Stimulated activated CD4-positive, alpha-beta T cell treated with anti-CD3 and anti-CD28 coated beads, Interleukin-4, amount 100 ng/mL, for 24 hours (primary cell): ENCODE results near the gene CHST8.
A peak's percentile ranks its signal among the peaks of the same experiment; 100 is the strongest.

Experiments used
- DNase-seq: peaks from one replicate; pipeline ENCODE4 v3.0.0-alpha.2; 2020

CHST8 gene

DNA sequence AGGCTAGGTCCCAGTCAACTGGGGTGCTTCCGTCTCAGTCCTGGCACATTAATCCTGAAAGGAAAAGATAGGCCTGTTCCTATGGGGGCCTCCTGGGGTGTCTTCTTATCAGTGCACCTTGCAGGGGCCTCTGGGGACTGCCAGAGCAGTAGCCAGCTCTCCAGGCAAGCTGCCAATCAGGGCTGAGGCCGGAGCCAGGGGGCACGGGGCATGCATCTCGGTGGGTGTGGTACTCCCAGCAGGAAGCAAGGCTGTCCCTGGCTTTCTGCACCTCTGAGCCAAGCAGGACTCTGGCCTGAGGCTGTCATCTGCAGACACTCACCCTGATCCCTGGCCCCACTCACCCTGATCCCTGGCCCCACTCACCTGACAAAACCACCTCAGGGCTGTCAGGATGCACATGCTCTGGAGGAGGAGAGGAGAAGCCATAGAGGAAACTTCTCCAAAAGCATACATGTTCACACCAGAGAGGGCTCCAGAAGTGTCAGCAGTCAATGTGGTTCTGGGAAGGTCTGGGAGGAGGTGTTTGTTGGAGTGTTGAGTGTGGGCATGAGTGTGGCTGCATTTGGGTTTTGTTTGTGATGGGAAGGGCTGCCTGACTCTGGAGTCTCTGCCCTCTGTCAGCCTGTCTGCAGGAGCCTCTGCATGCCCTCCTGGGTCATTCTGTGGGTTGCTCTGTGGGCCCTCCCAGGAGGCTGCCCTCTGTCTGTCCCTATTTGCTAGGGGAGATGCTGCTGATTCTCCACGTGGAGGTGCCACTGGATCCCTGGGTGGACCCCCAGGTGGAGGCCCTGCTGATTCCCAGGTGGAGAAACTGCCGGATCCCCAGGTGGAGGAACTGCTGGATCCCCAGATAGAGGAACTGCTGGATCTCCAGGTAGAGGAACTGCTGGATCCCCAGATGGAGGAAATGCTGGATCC is 152.2 kb downstream of the CHST8 start:
- no peak for DNase-seq

DNA sequence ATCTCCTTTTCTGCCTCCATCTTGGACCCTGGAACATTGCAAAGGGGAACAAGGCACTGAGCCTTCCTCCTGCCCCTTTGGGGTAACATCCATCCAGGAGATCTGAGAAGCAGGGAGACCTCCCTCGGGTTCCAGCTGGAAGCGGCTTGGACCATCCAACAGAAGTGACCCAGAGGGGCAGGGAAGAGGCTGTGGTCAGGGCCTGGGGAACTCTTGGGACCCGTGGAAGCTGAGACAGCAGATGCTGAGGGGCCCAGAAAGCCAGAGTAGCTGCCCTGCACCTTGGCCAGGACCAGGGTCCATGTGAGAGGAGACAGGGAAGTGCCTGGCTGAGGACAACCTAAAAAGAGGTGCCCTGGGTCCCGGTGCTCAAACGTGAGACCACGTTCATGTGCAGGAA is 153.0 kb downstream of the CHST8 start:
- DNase-seq, result no peak

DNA sequence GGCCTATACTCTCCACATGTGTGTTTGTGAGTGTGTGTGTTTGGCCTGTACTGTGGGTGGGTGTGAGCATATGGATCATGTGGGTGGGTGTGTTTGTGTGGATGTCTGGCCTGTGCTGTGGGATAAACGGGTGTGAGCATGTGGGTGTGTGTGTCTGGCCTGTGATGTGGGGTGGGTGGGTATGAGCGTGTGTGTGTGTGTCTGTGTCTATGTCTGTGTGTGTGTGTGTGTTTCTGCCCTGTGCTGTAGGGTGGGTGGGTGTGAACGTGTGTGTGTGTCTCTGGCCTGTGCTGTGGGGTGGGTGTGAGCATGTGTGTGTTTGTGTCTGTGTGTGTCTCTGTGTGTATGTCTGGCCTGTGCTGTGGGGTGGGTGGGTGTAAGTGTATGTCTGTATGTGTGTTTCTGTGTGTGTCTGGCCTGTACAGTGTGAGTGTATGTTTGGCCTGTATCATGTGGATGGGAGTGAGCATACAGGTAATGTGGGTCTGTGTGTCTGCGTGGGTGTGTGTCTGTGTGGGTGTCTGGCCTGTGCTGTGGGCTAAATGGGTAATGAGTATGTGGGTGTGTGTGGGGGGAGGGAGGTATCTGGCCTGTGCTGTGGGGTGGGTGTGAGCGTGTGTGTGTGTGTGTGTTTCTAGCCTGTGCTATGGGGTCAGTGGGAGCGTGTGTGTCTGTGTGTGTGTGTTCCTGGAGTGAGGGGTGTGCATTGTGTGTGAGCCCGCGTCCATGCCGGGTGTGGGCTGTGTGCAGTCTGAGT is 154.2 kb downstream of the CHST8 start:
- DNase-seq, result no peak

DNA sequence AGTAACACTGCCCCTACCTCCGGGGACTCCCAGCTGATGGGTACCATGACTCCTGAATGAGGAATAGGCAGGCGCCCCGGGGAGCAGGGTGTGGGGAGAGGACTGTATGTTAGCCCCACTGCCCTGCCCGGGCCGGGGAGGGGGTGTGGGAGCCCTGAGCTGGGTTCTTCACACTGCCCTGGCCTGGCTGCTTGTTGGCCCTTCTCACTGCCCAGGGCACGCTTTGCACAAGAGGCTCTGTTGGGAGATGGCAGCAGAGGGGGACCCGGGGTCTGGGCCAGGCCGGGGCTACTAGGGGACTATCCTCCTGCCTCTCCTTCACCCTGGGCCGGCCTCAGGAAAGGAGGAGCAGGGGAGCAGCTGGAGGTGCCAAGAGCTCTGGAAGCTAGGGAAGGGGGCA is 155.6 kb downstream of the CHST8 start:
- DNase-seq, result no peak

DNA sequence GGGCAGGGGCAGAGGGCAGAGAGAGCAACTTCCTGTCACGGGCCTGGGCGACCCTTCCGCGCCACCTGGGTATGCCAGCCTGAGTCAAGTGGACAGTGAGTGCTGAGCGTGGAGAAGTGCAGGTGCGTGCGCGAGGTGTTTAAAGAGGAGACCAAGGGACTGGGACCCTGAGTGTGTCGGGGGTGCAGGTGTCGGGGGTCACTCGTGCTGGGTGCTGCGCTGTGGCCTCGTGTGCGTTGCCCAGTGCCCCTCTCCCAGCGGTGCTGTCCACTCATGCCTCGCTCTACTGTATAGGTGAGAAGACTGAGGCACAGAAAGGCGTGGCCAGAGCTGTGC is 156.0 kb downstream of the CHST8 start:
- DNase-seq, result no peak

DNA sequence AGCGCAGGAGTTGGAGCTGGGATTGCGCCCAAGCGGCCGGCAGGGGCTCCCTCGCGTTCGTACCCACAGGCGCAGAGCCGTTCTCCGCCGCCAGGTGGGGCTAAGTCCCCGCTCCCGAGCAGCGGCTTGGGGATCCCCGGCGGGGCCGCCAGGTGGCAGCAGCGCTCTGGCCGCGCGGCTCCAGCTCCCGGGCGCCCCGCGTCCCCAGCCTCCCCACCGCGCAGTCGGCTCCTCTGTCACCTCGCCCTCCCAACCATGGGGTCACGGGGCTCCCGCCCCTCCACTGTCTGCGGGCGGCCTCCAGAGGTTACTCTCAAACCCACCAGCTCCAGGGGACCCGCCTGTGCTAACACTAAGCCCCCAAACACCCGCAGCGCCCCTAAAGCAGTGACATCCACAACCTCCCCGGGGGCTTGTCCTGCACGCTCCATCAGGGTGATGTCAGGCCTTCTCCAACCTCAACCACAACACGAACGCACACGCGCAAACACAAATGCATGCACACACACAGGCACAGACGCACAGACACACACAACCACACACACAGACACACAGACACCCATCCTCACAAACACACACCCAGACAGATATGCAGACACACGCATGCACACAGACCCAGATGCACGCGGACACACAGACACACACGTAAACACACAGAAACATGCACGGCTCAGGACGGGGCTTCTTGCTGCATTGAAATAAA is 156.5 kb downstream of the CHST8 start:
- DNase-seq, result peak; percentile 88

DNA sequence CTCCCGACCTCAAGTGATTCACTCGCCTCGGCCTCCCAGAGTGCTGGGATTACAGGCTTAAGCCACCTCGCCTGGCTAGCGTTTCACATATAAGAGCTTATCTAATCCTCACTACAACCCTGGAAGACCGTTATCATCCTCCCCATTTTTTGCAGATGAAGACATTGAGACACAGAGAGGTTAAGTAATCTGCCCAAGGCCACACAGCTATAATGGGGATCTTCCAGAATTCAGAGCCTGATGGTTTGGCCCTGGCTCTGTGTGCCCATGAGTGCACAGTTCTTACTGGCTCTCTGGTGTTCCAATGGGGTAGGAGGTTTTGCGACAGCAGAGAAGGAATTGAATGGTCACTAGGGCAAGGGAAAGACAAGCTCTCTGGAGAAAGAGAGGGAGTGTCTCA is 158.1 kb downstream of the CHST8 start:
- DNase-seq, result no peak

DNA sequence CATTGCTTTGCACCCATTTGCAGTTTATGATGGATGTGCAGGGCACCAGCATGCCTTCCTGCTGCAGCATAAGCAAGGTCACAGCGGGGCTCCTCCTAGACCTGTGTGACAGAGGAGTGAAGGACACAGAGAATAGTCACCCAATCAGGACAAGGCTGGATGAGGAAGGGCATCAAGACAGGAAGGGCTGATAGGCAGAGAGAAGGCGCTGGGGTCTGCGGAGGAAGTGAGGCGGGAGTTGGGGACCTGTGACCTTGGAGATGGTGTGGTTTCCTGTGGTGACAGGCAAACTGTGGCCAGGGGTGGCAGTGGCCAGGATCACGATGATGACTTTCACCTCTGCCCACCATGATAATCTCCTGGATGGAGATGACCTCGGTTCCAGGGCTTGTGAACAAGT is 158.5 kb downstream of the CHST8 start:
- DNase-seq, result no peak

DNA sequence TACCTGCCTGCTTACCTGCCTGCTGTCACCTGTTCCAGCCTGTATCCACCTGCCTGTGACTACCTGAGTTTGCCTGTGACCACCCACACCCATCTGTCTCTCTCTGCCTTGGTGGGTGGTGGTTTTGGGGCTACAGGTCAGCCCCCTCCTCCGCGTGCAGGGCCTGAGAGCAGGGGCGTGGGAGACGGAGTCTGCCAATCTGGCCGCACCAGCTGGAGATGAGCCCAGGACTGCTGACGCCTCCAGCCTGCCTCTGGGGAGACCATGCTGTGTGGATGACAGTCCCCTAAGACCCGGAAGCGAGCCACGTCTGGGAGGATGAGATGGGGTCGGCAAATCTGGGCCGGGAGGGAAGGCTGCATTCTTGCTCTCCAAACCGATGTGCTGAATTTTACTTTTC is 159.0 kb downstream of the CHST8 start:
- DNase-seq, result no peak

DNA sequence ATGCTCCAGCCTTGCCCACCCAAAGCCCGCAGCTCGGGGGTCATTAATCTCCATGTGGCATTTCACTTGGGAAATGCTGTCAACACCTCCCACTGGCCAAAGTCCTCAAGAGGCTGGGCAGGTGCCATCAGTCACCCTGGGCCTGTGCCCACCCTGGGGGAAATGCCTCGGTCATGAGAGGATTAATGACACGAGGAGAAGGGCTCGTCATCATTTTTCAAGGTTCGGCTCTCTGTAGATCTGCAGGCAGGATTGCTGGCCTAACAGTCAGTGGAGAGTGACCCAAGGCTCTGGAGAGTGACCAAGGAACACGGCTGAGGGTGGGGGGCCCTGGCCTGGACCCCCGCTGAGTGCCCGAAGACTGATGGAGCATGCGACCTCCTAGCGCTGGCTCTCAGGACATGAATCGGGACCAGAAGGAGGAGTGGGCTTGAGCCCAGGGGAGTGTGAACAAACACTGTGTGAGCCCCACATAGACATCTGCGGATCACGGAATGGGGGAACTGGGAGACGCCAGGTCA is 159.7 kb downstream of the CHST8 start:
- no peak for DNase-seq

DNA sequence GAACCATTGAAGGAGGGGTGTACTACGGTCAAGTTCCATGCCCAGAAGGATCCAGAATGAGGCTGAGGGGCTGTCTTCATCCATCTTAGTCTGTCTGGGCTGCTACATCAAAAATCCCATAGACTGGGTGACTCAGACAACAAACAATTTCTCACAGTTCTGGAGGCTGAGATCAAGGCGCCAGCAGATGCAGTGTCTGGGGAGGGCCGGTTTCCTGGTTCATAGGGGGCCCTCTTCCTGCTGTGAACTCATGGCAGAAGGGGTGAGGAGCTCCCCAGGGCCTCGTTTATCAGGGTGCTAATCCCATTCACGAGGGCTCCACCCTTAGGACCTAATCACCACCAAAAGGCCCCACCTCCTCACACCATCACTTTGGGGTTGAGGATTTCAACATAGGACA is 160.2 kb downstream of the CHST8 start:
- DNase-seq, result no peak

DNA sequence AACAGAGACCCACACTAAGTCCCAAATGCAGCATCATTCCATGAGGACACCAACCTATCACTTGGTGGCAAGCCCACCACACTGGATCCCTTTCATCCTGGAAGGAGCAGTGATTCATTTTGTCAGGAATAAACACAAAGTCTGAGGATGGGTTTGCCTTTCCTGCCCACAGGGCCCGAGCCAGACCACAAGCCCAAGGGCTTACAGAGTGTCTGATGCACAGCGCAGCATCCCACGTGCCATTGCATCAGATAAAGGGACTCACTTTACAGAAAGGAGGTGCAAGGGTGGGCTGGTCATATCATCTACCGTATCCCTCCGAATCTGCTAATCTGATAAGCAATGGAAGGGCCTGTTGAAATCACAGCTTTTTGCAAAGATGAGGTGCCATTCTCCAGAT is 162.7 kb downstream of the CHST8 start:
- DNase-seq, result no peak

DNA sequence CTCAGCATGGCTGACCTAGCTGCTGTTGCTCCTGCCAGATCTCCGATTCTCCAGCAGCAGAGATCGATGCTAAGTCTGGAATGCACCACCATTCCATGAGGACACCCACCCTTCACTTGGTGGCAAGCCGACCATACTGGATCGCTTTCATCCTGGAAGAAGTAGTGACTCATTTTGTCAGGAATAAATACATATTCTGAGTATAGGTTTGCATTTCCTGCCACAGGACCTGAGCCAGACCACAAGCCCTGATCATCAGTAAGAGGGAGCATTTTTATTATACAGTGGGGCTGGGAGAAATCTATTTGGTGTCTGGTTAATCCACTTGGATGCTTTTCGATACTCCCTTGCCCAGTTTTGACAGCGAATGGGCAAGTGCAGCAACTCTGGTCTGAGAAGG is 164.0 kb downstream of the CHST8 start:
- DNase-seq, result no peak

DNA sequence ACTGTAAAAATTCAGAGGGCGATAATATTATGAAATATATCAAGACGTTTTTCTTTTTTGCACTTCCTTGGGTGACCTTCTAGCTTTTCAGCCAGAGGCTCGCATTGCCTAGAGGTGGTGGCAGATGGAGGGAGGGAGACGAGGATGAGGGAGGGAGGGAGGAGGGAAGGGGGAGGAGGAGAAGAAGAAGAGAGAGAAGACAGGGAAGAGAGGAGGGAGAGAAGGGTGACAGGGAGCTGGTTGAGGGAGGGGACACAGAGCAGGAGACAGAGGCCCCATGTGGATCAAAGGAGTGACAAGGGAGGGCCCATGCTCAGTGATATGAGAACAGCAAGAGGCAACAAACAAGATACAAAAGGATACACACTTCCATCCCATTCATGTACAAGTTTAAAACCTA is 166.9 kb downstream of the CHST8 start:
- no peak for DNase-seq

DNA sequence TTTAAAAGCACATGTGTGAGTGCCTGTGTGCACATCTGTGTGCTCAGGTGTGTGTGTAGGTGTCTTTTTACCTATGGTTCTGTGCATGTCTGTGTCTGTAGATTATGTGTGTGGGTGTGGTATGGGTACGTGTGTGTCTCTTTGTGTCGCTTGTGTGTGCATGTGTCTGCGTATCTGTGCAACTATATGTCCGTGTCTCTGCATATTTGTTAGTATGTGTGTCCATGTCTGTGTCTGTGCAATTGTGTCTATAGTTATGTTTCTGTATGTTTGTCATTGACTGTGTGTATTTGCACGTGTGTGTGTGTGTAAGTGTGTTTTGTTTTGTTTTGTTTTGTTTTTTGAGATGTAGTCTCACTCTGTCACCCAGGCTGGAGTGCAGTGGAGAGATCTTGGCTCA is 167.6 kb downstream of the CHST8 start:
- no peak for DNase-seq

DNA sequence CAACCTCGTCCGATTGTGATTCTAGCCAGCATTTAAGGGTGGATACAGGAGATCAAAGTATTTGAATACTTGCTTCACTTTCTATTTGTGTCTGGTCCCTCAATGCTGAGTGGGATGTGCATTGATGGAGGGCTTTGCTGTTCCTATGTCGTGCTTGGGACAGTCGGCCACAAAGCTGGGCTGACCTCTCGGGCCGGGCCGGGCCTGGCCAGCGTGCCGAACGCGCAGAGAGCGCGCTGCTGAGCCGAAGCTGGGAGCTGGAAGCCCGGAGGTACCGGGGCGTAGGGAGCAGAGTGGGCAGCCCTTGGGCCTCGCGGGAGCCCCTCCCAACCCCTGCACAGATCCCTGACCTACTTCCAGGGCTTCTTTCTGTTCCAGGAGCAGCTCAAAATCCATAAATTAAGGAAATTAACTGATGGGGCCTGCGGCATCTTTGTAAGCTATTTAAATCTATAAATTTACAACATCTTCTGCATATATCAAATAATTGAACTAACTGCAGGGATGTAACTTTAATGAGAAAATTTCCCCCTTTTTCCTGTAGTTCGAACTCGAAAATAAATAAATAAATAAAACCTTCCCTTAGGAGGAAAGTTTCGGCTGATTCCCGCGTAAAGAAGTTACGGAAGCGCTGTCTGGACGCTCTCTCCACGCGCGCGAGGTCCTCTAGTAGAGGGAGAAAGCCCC is 173.1 kb downstream of the CHST8 start:
- no peak for DNase-seq

DNA sequence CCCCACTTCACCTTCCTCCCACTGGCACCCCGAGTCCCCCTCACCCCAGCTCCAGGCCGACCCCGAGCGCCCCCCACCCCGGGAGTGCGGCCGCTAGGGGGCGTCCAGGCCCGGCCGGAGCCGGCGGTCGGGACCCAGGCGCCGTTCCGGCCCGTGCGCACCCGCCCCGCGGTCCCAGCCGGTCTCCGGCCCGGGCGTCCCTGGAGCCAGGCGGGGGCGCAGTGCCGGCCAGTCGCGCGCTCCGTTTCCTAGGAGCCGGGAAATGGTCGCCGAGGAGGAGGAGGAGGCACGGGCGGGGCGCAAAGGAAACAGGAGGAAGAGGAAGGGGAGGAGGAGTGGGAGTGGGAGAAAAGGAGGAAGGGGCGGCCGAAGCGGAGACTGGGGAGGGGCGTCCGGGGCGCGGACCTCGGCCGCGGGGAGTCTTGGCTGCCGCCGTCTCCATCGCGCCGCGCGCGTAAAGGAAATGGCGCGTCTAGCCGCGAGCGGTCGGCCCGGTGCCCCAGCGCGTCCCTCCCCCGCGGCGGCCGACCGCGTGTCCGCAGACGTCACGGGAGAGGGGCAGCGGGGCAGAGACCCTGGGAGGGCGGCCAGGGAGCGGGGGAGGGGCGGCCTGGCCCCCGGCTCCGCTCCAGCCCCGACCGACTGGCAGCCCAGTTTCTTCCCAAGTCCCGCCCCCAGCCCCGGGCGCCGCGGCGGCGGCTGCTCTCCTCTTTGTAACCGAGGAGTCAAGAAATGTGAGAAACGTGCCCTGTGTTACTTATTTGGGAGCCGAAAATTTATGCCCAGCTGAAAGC is 173.8 kb downstream of the CHST8 start:
- DNase-seq, result peak; percentile 59

DNA sequence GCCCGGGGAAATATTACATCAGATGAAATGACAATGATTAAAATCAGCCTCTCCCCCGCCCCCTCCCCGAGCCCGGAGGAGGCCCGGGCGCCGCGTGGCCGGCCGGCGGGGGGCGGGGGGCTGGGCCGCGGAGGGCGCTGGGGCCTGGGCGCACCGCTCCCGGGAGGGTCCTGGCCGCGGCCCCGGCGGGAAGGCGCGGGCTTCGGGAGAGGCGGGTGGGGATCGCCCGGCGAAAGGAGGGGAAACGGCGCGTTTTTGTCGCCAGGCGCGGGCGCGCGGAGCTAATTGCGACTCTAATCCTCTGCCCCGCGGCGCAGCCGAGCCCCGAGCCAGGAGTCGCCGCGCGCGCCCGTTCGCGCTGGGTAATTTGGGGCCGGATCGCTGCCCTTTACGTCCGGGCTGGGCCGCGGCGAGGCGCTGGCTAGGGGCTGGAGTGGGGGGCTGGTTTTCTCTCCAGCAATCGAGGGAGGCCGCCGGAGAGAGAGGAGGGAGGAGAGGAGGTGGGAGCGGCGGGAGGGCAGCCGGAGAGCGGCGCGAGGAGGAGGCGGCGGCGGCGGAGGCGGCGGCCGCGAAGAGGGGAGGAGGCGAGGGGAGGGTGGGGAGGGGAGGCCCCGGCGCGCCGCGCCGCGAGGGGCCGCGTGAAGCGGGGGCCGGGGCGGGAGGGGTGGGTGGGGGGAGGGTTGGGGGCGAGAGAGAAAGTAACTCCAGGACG is 174.6 kb downstream of the CHST8 start, which contains the start of gene KCTD15:
Gene KCTD15 (plus strand): TSS at position 707 of the 712 bp plus-strand sequence. CDS start 3,585 bp downstream, outside the sequence.
- DNase-seq, result peak; percentile 25

DNA sequence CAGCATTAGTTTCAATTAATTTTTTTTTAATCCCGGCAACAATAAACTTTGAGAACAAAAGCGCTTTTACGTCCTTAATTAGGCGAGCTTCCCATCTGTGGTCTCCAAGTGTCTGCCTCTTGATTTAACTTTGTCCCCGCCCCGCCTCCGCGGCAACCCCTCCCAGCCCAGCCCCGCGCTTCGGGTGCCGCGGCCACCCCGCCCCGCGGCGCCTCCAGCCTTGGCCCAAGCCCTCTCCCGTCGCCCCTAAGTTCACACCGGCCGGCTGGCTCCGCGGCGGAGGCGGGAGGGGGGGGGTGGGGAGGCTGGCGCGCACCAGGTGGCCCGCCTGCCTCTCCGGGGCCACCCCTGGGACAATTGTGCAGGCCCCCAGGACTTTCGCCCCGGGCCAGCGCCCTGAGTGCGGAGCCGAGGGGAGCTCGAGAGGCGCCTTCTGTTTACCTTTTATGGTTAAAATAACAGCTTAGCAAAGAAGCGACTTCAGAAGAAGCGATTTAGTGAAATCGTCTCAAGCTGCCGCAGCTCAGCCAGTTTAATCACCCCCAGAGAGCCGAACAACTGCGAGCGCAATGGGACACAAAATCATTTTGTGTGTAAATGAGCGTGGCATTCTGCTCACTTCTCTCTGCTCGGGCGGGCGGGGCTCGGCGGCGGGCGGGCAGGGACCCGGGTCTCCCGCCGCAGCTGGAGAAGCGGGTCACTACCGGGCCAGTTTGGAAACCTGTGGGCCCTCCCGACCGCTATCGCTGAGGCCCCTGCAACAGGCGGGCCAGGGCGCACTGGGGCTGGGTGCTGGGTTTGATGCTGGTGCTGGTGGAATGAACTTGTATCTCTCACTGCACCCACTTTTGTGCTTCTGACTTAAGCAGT is 176.3 kb downstream of the CHST8 start:
- peak; percentile 17 for DNase-seq

DNA sequence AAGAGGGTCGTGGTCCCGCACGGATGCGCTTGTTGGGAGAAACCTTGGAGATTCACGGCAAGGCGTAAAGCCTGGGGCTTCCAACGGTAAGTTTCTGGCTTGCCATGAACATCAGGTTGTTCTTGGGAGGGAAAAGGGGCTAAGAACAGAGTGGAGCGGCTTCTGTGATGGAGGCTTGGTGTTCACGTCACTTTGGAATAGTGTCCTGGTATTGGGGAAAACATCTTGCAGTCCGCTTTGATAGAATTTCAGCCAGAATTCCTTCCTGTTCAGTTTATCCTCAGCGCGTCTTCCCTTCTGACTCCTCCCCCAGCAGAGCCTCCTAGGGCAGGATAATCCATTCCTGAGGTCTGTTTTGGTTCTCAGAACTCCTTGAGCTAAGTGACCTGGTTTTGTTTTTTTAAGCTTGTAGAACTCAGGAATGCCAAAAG is 176.9 kb downstream of the CHST8 start:
- DNase-seq, result no peak
